Neural cell (in vitro differentiated cells): ENCODE data around the gene SETD1A. TPM values are rescaled to one million over a fixed set of nuclear protein-coding genes. Genes with fewer than 3 reads are reported as not detected.

Source experiments
- H2AFZ ChIP-seq: fragments of 200-600, 300-800 bp; sonication (generic), shearing (Covaris generic); 2 replicates; pipeline ENCODE4 v1.6.0; 2014; ENCODE audit warnings: low read depth, mild to moderate bottlenecking, antibody characterized with exemption, low read length, moderate library complexity
- H3F3A ChIP-seq: fragments of 200-600 bp; shearing (Covaris generic); 2 replicates; pipeline ENCODE4 v1.6.1; 2016; ENCODE audit warnings: mild to moderate bottlenecking, moderate library complexity, mixed read lengths, antibody characterized with exemption, low read length; ENCODE audit not compliant: insufficient read depth, poor library complexity, severe bottlenecking
- H3K27ac ChIP-seq: fragments of 200-600, 300-800 bp; sonication (generic), shearing (Covaris generic); 2 replicates; pipeline ENCODE4 v1.5.1; 2014; ENCODE audit warnings: mild to moderate bottlenecking, low read length, moderate library complexity
- H3K27me3 ChIP-seq: fragments of 300-800, 200-600 bp; sonication (generic), shearing (Covaris generic); 2 replicates; pipeline ENCODE4 v1.6.0; 2014; ENCODE audit warnings: mild to moderate bottlenecking, low read depth, low read length, moderate library complexity; ENCODE audit not compliant: insufficient read depth
- H3K36me3 ChIP-seq: fragments of 300-800, 200-600 bp; sonication (generic), shearing (Covaris generic); 2 replicates; pipeline ENCODE4 v1.5.1; 2014; ENCODE audit warnings: mild to moderate bottlenecking, antibody characterized with exemption, low read length, moderate library complexity; ENCODE audit not compliant: insufficient read depth
- H3K4me2 ChIP-seq: fragments of 300-800, 200-600 bp; sonication (generic), shearing (Covaris generic); 2 replicates; pipeline ENCODE4 v1.6.0; 2014; ENCODE audit warnings: mild to moderate bottlenecking, low read length
- H3K4me3 ChIP-seq: fragments of 300-800, 200-600 bp; sonication (generic), shearing (Covaris generic); 2 replicates; pipeline ENCODE4 v1.5.1; 2014; ENCODE audit warnings: mild to moderate bottlenecking, low read length, moderate library complexity
- H3K79me2 ChIP-seq: fragments of 200-600 bp; shearing (Covaris generic); replicated peaks from 2 replicates; pipeline ENCODE4 v1.6.0; 2014; ENCODE audit warnings: mild to moderate bottlenecking, low read length, moderate library complexity; ENCODE audit not compliant: insufficient read depth
- H3K9ac ChIP-seq: fragments of 300-800, 200-600 bp; sonication (generic), shearing (Covaris generic); 2 replicates; pipeline ENCODE4 v1.6.1; 2016; ENCODE audit warnings: mild to moderate bottlenecking, low read length, mixed read lengths
- H3K9me2 ChIP-seq: fragments of 200-600 bp; shearing (Covaris generic); 2 replicates; pipeline ENCODE4 v1.6.1; 2016; ENCODE audit warnings: mild to moderate bottlenecking, low read length, mixed read lengths; ENCODE audit not compliant: insufficient read depth
- H3K9me3 ChIP-seq: fragments of 200-600, 300-800 bp; sonication (generic), shearing (Covaris generic); 2 replicates; pipeline ENCODE4 v1.6.1; 2016; ENCODE audit warnings: mild to moderate bottlenecking, mixed run types, low read length, moderate library complexity, mixed read lengths
- H4K20me1 ChIP-seq: fragments of 200-600 bp; shearing (Covaris generic); 2 replicates; pipeline ENCODE4 v1.6.1; 2016; ENCODE audit warnings: mild to moderate bottlenecking, mixed run types; ENCODE audit not compliant: insufficient read depth
- CTCF ChIP-seq: fragments of 450-650 bp; IDR thresholded peaks from 2 replicates; pipeline ENCODE4 v1.5.1; 2014; ENCODE audit warnings: antibody characterized with exemption, mild to moderate bottlenecking, moderate library complexity; ENCODE audit not compliant: poor library complexity, severe bottlenecking
- EP300 ChIP-seq: fragments of 450-650 bp; conservative IDR thresholded peaks from 2 replicates; pipeline ENCODE4 v1.6.1; 2014; ENCODE audit warnings: antibody characterized with exemption, mild to moderate bottlenecking, moderate library complexity; ENCODE audit not compliant: poor library complexity, severe bottlenecking
- EZH2 ChIP-seq: fragments of 200-600, 300-800 bp; shearing (Covaris generic), sonication (generic); IDR thresholded peaks from 2 replicates; pipeline ENCODE4 v1.6.1; 2014; ENCODE audit warnings: antibody characterized with exemption, low read length, borderline replicate concordance, mild to moderate bottlenecking; ENCODE audit not compliant: insufficient read depth, poor library complexity, severe bottlenecking
- MXI1 ChIP-seq: fragments of 450-650 bp; conservative IDR thresholded peaks from 2 replicates; pipeline ENCODE4 v1.6.1; 2014; ENCODE audit warnings: antibody characterized with exemption, mild to moderate bottlenecking; ENCODE audit not compliant: poor library complexity, severe bottlenecking
- POLR2AphosphoS5 ChIP-seq: IDR thresholded peaks from 2 replicates; pipeline ENCODE4 v1.6.1; 2012
- RAD21 ChIP-seq: fragments of 450-650 bp; conservative IDR thresholded peaks from 2 replicates; pipeline ENCODE4 v1.6.1; 2014; ENCODE audit warnings: antibody characterized with exemption, mild to moderate bottlenecking, moderate library complexity
- REST ChIP-seq: IDR thresholded peaks from 2 replicates; pipeline ENCODE4 v1.6.1; 2012; ENCODE audit warnings: borderline replicate concordance
- SMC3 ChIP-seq: fragments of 450-650 bp; conservative IDR thresholded peaks from 2 replicates; pipeline ENCODE4 v1.6.1; 2014; ENCODE audit warnings: antibody characterized with exemption, mild to moderate bottlenecking, moderate library complexity; ENCODE audit not compliant: poor library complexity
- TAF1 ChIP-seq: IDR thresholded peaks from 2 replicates; pipeline ENCODE4 v1.6.1; 2012; ENCODE audit warnings: low read depth
- polyA plus RNA-seq: library from polyadenylated mRNA; depleted of rRNA; stranded (reverse); fragments of >200 nt; gene quantifications from 2 replicates; pipeline ENCODE4 v1.2.3, GENCODE V29; 2014

The SETD1A gene
- polyA plus RNA-seq, 1 donor from 2014 or later = 1.4 TPM

- Histone ChIP-seq H4K20me1 (no peaks in the 10 kb centered on the region), H2AFZ (no peak overlapping the region), H3K36me3 (no peaks in the 10 kb centered on the region), H3K9me2 (no peaks in the 10 kb centered on the region), H3K4me2 (no peak overlapping the region), H3K4me3 (no peak overlapping the region), H3K9me3 (no peaks in the 10 kb centered on the region), H3K27me3 (no peaks in the 10 kb centered on the region), H3K9ac (no peak overlapping the region), H3F3A (no peaks in the 10 kb centered on the region), H3K27ac (no peak overlapping the region), H3K79me2 (peaks cover 14% of the 10 kb centered on the region)
- TF ChIP-seq RAD21 (no peak), SMC3 (no peak), EP300 (no peak), CTCF (no peak), POLR2AphosphoS5 (no peak), TAF1 (no peak), EZH2 (no peak), MXI1 (no peak), REST (no peak)
Observed at GRCh38 chr16:31006086-31006385, 48.5 kb downstream of the SETD1A start.

GRCh38 chr16:31006589-31006988, 49.0 kb downstream of the SETD1A start:
- no peak overlapping the region for H3K9ac ChIP-seq

More at GRCh38 chr16:31006589-31006988, 49.0 kb downstream of the SETD1A start:
- no peak overlapping the region for H2AFZ ChIP-seq
- no peaks in the 10 kb centered on the region for H4K20me1 ChIP-seq
- H3K27ac ChIP-seq = no peak overlapping the region
- TF ChIP-seq RAD21 (no peak), CTCF (no peak), SMC3 (no peak), EZH2 (no peak), REST (no peak), EP300 (no peak), POLR2AphosphoS5 (no peak), TAF1 (no peak), MXI1 (no peak)
- H3K4me3 ChIP-seq = no peak overlapping the region
- H3K4me2 ChIP-seq = no peak overlapping the region
- H3K9me3 ChIP-seq = no peaks in the 10 kb centered on the region
- peaks cover 14% of the 10 kb centered on the region for H3K79me2 ChIP-seq
- H3F3A ChIP-seq = no peaks in the 10 kb centered on the region
- H3K36me3 ChIP-seq = no peaks in the 10 kb centered on the region
- H3K27me3 ChIP-seq = no peaks in the 10 kb centered on the region
- H3K9me2 ChIP-seq = no peaks in the 10 kb centered on the region
